ENCODE measurements around the gene SERPINA5.
"Not testable (repeated sequence)": the region's sequence is repeated elsewhere in the genome, so short reads cannot be mapped to it uniquely, and the experiment has no call there.

The SERPINA5 gene

GRCh38 chr14:94623856-94624499 lies 42.8 kb downstream of the SERPINA5 start:
- DNase-seq (ENCODE audit: low spot score), result no peak

- DNase-seq (ENCODE audit: low spot score), result no peak
Measured at GRCh38 chr14:94624537-94625352, 43.5 kb downstream of the SERPINA5 start.

DNA sequence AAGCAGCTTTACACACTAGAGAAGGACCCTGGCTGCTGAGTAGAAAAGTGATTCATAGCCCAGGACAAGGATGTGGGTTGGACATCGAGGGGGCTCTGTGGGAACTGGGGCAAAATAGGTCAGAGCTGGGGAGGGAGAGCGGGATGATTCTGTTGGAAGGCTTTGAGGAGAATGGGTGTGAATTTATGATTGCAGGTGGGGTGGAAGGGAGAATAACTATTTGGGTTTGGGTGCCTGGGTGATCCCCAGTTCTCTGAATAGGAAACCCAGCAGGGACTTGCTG lies 44.1 kb downstream of the SERPINA5 start:
- DNase-seq (ENCODE audit: low spot score), result no peak

DNA sequence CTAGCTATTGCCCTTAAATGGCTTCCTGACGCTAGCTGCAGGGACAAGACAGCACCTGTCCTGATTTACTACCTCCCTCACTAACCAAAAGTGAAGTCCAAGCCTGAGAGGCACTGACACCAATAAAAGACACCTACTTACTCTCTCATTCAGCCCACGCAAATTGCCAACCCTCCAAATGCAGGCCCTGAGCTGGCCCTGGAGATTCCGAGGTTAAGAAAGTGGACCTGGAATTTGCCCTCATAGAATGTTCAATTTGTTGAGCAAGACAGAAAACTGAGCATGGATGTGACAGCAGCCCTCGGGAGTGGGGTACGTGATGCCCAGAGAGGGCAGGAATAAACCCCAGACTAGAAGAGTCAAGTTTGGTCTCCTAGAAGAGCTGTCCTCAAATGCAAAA lies 47.4 kb downstream of the SERPINA5 start:
- no peak for DNase-seq (ENCODE audit: low spot score)

DNA sequence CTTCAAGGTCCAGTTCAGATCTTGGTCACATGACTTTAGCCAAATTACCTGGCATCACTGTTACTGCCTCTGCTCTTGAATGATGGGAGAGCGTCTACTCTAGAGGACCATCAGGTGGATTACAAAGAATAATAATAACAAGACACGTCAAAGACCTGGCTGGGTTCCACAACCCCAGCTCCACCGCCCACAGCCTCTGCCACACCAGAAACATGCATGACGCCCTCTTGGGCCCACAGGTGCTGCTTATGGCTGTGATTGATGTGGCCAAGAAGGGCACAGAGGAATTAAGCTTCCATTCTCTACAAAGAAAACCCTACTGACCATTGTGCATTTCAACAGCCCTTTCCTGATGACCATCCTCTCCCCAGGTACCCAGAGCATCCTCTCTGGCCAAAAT lies 49.2 kb downstream of the SERPINA5 start:
- no peak for DNase-seq (ENCODE audit: low spot score)

GRCh38 chr14:94631050-94631449 lies 49.8 kb downstream of the SERPINA5 start:
- no peak for DNase-seq (ENCODE audit: low spot score)

GRCh38 chr14:94631536-94632304 lies 50.5 kb downstream of the SERPINA5 start:
- no peak for DNase-seq (ENCODE audit: low spot score)

- no peak for DNase-seq (ENCODE audit: low spot score)
Measured at GRCh38 chr14:94632305-94632590, 51.0 kb downstream of the SERPINA5 start.

DNA sequence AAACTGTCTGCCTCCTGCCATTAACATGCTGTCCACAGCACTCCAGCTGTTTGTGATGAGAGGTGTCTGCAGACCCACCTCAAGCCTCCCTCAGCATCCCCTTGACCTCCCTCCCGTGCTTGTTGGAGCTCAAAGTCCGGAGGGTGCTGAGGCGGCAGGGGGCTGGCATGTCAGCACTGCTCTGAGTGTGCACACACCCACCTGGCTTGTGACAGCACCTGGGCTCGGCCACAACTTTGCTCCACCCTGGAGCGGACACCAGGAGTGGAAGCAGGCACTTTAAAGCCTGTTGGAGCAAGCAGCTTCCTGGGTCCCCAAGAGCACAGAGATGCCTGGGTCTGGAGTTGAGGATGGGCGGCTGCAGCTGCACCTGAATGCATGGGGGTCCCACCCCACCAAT lies 51.9 kb downstream of the SERPINA5 start:
- DNase-seq (ENCODE audit: low spot score), result no peak

- no peak for DNase-seq (ENCODE audit: low spot score)
Measured at GRCh38 chr14:94635154-94635553, 53.9 kb downstream of the SERPINA5 start.

- DNase-seq (ENCODE audit: low spot score), result no peak
Measured at GRCh38 chr14:94636744-94637412, 55.7 kb downstream of the SERPINA5 start.

GRCh38 chr14:94637814-94638213 lies 56.6 kb downstream of the SERPINA5 start:
- DNase-seq (ENCODE audit: low spot score), result not testable (repeated sequence)

DNA sequence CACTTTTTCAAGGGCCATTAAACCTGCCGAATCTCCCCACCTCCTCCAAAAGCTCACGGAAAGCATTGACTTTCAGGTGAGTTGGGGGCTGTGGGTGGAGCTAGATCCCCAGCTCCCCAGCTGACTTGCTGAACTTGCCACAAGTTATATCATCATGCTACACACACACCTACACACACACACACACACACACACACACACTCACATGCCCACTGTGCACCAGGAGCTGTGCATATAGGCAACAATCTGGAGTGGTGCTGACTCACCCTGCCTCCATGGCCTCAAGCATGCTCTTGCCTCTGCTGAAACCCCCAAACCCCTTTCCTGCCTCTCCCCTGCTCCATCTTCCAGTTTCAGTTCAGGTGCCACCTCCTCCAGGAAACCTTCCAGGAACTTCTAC lies 57.1 kb downstream of the SERPINA5 start:
- no peak for DNase-seq (ENCODE audit: low spot score)

DNA sequence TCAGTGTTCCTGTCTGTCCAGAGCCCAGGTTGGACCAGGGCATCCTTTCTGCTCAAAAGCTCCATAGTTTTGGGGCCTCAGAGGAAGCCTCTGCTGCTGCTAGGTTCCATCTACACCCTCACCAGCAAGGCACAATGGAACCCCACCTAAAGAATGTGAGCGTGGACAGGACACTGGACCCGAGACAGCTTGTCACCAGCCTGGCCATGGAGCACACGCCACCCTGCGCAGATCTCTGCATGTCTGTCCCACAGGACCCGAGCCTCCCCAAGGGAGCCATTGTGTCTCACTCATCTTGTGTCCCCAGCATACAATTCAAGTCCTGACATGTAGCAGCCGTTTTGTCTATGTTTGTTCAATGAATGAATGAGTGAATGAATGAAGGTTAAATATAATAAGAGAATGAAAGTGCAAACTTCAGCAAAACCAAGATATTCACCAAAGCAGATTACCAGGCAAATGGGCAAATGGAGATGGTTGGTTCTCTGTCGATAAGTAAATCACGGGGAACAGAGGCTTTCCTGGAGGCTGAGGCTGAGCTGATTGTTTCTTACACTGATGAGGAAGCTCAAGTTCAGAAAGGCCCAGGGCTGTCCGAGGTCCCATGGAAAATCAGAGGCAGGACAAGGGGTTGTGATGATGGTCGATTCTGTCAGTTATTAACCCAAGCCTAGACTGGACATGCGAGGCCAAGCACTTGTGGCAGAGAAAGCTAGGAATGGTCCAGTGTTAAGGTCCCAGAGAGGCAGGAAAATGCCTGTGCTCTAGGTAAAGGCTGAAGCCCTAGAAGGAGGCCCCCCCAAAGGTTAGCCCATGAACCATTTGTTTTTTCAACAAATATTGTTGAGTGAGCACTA lies 58.0 kb downstream of the SERPINA5 start:
- no peak for DNase-seq (ENCODE audit: low spot score)

- DNase-seq (ENCODE audit: low spot score), result no peak
Measured at GRCh38 chr14:94640721-94641631, 59.8 kb downstream of the SERPINA5 start.

DNA sequence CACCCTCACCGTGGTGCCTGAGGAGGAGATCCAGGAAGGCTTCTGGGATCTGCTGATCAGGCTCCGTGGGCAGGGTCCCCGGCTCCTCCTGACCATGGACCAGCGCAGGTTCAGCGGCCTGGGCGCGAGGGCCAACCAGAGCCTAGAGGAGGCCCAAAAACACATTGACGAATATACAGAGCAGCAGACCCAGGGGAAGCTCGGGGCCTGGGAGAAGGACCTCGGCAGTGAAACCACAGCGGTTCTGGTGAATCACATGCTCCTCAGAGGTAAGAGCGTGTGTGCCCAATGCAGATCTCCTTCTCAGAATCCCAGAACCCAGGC lies 60.4 kb downstream of the SERPINA5 start:
- no peak for DNase-seq (ENCODE audit: low spot score)

Data from globus pallidus (tissue), 1 donor.